Measurements from ENCODE around the gene PDE7B. TPM values are rescaled to one million over a fixed set of nuclear protein-coding genes. Genes with fewer than 3 reads are reported as not detected.
A peak's percentile ranks its signal among the peaks of the same experiment; 100 is the strongest.

Gene PDE7B
- total and polyA plus RNA-seq, 7 donors: 1.9 to 4.6 (median 2.7) TPM

DNA sequence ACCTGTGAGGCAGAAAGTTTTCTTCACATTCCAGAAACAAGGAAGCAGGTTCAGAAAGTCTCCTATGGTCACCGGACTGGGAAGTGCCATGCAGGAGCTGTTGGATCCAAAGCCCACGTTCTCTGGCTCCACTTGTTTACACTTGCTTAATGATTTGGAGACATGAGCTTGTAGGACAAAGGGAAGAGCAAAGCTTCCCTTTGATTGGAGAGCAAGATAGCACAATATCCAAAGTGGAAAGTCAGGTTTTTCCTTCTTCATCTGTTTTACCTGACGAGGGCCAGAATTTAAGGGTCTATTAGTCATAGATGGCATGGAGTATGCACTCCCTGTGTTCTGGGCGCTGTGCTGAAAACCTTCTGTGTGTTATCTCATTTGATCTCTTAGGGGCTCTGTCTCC is 81.2 kb downstream of the PDE7B start:
- Histone ChIP-seq H3K4me1 (peaks cover 18% of the 10 kb centered on the region), H3K27me3 (ENCODE audit: insufficient read depth in 3 of 3, low read length in 2 of 3) (no peaks in the 10 kb centered on the region), H3K4me3 (no peak overlapping the region), H3K27ac (no peak overlapping the region), H3K36me3 (ENCODE audit: insufficient read depth in 1 of 2, low read depth in 1 of 2) (no peaks in the 10 kb centered on the region), H3K9me3 (no peaks in the 10 kb centered on the region)
- TF ChIP-seq, protein P1, sequence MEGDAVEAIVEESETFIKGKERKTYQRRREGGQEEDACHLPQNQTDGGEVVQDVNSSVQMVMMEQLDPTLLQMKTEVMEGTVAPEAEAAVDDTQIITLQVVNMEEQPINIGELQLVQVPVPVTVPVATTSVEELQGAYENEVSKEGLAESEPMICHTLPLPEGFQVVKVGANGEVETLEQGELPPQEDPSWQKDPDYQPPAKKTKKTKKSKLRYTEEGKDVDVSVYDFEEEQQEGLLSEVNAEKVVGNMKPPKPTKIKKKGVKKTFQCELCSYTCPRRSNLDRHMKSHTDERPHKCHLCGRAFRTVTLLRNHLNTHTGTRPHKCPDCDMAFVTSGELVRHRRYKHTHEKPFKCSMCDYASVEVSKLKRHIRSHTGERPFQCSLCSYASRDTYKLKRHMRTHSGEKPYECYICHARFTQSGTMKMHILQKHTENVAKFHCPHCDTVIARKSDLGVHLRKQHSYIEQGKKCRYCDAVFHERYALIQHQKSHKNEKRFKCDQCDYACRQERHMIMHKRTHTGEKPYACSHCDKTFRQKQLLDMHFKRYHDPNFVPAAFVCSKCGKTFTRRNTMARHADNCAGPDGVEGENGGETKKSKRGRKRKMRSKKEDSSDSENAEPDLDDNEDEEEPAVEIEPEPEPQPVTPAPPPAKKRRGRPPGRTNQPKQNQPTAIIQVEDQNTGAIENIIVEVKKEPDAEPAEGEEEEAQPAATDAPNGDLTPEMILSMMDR (IDR thresholded peaks at IDR 0.05): no peak
- DNase-seq (no peak), ATAC-seq (no peak)
- WGBS, 3 donors: 67 to 80% (median 73%) methylated on average over 4 of the region's 4 CpGs
- intact Hi-C loops (cut with DNase I): loop anchor here in 1 of 2 donors (10.0 kb wide), 1 partner anchor 398 kb away; no protein-coding TSS in a partner anchor

DNA sequence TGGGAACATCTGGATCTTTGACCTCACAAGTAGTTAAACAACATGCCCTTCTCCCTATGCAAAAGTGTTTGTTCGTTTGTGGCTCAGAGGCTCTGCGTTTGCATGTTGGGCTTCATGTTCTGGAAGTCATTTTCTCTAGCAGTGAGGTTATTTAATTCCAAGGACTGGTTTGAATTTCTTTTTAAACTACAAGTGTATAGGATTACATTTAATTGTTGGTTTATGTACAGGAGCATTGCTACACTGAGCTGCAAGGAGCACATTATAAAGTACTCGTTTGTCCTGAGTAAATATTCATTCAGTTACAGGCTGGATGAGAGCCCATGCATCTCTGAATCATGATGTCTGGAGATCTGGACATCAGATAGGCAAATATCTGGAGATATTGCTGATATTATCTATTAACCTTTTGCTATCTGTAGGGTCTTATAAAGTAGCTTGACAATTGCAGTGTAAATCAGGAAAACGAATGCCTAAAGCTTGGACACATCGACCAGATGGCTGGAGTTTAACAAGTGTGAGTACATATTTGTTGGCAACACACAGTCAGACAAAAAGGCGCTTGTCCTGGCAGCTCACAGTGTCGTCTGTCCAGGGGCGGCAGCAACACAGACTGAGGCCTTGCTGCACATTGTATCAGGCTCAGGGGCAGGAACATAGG is 84.6 kb downstream of the PDE7B start:
- TF ChIP-seq, protein P1 (IDR thresholded peaks at IDR 0.05): no peak
- H3K27me3 ChIP-seq (ENCODE audit: insufficient read depth in 3 of 3, low read length in 2 of 3): no peaks in the 10 kb centered on the region
- H3K4me1 ChIP-seq: peaks cover 18% of the 10 kb centered on the region
- peak overlapping the region; percentile 38 for H3K27ac ChIP-seq
- intact Hi-C loops (cut with DNase I): loop anchor here (5.0 to 10.0 kb wide), 2 partner anchors 401 to 404 kb away; no protein-coding TSS in a partner anchor
- DNase-seq: no peak
- no peaks in the 10 kb centered on the region for H3K36me3 ChIP-seq (ENCODE audit: insufficient read depth in 1 of 2, low read depth in 1 of 2)
- no peaks in the 10 kb centered on the region for H3K9me3 ChIP-seq
- H3K4me3 ChIP-seq: no peak overlapping the region
- peak in 3 of 4 donors; percentile 3 to 38 (median 17) for ATAC-seq
- 21 to 44% (median 30%) methylated on average over 8 of the region's 8 CpGs for WGBS, 3 donors

DNA sequence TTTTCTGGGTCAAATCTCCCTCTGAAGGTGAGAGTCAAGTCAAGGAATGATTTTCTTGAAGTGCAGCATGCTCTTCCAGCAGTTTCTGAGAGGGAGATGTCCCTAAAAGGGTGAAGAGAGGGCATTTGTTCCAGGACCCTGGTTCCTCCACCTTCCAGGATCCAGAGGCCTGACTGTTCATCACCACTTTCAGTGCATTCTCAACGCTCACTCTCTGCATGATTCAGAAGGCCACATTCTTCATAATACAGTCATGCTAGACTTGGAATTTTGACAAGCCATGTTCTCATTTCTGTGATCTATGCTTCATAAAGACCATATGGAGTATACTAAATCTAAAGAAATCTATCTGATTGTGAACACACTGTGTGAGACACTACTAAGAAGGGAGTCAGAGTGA is 85.1 kb downstream of the PDE7B start:
- H3K4me1 ChIP-seq: peaks cover 18% of the 10 kb centered on the region
- H3K36me3 ChIP-seq (ENCODE audit: insufficient read depth in 1 of 2, low read depth in 1 of 2): no peaks in the 10 kb centered on the region
- H3K9me3 ChIP-seq: no peaks in the 10 kb centered on the region
- DNase-seq: no peak
- H3K4me3 ChIP-seq: no peak overlapping the region
- peak; percentile 41 to 64 (median 55) for ATAC-seq
- TF ChIP-seq, protein P1 (IDR thresholded peaks at IDR 0.05): no peak
- intact Hi-C loops (cut with DNase I): loop anchor here (5.0 to 10.0 kb wide), 2 partner anchors 402 to 404 kb away; no protein-coding TSS in a partner anchor
- 42 to 63% (median 48%) methylated on average over 1 of the region's 1 CpG for WGBS, 3 donors
- peak overlapping the region; percentile 38 for H3K27ac ChIP-seq
- no peaks in the 10 kb centered on the region for H3K27me3 ChIP-seq (ENCODE audit: insufficient read depth in 3 of 3, low read length in 2 of 3)

DNA sequence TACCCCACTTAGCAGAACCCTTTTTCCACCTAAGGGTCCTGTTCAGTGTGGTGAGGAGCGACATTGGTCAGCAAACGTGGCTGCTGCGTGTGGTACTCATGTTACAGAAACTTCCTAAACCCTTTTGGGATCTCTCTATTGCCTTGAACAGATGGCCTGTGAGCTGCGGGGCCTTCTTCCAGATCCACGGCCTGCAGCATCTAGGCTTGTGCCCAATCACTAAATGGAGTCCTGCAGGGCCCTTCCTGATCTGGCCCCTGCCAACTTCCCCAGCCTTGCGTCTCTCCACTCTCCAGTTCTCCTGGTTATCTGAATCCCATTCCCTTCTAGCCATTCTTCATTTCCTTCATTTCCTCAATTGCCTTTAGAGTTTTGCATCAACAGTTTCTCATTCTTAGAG is 85.6 kb downstream of the PDE7B start:
- H3K36me3 ChIP-seq (ENCODE audit: insufficient read depth in 1 of 2, low read depth in 1 of 2): no peaks in the 10 kb centered on the region
- TF ChIP-seq, protein P1 (IDR thresholded peaks at IDR 0.05): no peak
- no peaks in the 10 kb centered on the region for H3K9me3 ChIP-seq
- WGBS, 3 donors: 49 to 82% (median 61%) methylated on average over 6 of the region's 6 CpGs
- ATAC-seq (no peak), DNase-seq (no peak)
- peaks cover 18% of the 10 kb centered on the region for H3K4me1 ChIP-seq
- H3K27ac ChIP-seq: peak overlapping the region; percentile 38
- intact Hi-C loops (cut with DNase I): loop anchor here (5.0 to 10.0 kb wide), 2 partner anchors 402 to 405 kb away; no protein-coding TSS in a partner anchor
- no peak overlapping the region for H3K4me3 ChIP-seq
- H3K27me3 ChIP-seq (ENCODE audit: insufficient read depth in 3 of 3, low read length in 2 of 3): no peaks in the 10 kb centered on the region

Data from psoas muscle (tissue), 8 donors.